OCI-LY7 (cell line): ENCODE data around the gene REXO1.

ENCODE experiments used
- EZH2phosphoT487 ChIP-seq: fragments of 200-600 bp; sonication (generic); IDR thresholded peaks from 2 replicates; pipeline ENCODE4 v1.6.1; 2018; ENCODE audit warnings: low read depth, borderline replicate concordance, mild to moderate bottlenecking, mixed run types, antibody characterized with exemption, low read length, moderate library complexity, mixed read lengths
- TF ChIP-seq, protein P1 (sequence below): fragments of 200-600 bp; sonication (generic); conservative IDR thresholded peaks from 2 replicates; pipeline ENCODE4 v1.5.1; 2014; ENCODE audit warnings: mild to moderate bottlenecking, antibody characterized with exemption, low read length, moderate library complexity, mixed read lengths

DNA sequence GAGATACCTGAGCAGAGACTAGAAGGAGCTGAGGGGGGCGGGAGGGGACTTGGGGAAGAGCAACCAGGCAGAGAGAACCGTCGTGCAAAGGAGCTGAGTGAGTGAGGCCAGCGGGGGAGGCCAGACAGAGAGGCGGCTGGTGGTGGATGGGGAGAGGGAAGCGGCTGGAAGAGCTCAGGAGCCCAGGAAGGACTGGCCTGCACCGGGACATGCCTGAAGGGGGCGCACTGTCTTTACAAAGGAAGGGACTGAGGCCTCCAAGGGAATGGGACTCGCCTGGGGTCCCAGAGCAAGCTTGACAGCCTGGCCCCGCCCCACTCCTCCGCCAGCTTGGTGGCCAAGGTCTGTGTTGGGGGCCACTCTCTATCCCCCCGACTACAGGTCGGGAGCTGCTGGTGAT is 80.0 kb downstream of the REXO1 start:
- TF ChIP-seq EZH2phosphoT487 = no peak
- TF ChIP-seq, protein P1, sequence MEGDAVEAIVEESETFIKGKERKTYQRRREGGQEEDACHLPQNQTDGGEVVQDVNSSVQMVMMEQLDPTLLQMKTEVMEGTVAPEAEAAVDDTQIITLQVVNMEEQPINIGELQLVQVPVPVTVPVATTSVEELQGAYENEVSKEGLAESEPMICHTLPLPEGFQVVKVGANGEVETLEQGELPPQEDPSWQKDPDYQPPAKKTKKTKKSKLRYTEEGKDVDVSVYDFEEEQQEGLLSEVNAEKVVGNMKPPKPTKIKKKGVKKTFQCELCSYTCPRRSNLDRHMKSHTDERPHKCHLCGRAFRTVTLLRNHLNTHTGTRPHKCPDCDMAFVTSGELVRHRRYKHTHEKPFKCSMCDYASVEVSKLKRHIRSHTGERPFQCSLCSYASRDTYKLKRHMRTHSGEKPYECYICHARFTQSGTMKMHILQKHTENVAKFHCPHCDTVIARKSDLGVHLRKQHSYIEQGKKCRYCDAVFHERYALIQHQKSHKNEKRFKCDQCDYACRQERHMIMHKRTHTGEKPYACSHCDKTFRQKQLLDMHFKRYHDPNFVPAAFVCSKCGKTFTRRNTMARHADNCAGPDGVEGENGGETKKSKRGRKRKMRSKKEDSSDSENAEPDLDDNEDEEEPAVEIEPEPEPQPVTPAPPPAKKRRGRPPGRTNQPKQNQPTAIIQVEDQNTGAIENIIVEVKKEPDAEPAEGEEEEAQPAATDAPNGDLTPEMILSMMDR = peak; percentile 38; the same call in 1 of the 2 replicates
